ENCODE measurements around the gene FAM171A1. TPM values are rescaled to one million over a fixed set of nuclear protein-coding genes. Genes with fewer than 3 reads are reported as not detected.

FAM171A1 gene
- total and polyA plus RNA-seq, 2 experiments from 2014 or later, result 24.4 to 29.5 TPM

DNA sequence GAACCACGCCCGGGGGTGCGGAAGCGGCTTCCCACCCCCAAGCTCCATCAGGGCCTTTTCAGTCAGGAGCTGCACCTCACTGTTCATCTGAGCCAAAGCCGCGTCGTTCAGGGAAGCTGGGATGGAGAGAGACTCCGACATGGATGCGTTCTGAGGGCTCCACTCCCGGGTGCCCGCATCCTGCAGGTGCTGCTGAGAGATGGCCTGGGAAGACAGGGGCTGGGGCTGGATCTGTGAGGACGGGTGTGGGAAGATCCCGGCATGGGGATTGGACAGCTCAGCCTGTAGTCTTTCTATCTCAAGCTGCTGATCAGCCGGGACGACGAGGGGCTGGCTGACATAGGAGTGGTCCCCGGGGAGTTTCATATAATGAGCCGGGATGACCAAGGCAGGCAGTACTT is 157.6 kb downstream of the FAM171A1 start:
- H3K36me3 ChIP-seq (replicated peaks; ENCODE audit: insufficient read depth, low read depth), result no peaks in the 10 kb centered on the region
- H2AFZ ChIP-seq, result no peak overlapping the region
- no peak overlapping the region for H3K4me2 ChIP-seq
- DNase-seq (ENCODE audit: low spot score), result no peak
- TF ChIP-seq EZH2phosphoT487 (IDR thresholded peaks at IDR 0.05; ENCODE audit: low read depth, severe bottlenecking, unreplicated experiment), result no peak
- TF ChIP-seq EZH2 (IDR thresholded peaks at IDR 0.05; ENCODE audit: borderline replicate concordance), result no peak
- TF ChIP-seq, protein P1, sequence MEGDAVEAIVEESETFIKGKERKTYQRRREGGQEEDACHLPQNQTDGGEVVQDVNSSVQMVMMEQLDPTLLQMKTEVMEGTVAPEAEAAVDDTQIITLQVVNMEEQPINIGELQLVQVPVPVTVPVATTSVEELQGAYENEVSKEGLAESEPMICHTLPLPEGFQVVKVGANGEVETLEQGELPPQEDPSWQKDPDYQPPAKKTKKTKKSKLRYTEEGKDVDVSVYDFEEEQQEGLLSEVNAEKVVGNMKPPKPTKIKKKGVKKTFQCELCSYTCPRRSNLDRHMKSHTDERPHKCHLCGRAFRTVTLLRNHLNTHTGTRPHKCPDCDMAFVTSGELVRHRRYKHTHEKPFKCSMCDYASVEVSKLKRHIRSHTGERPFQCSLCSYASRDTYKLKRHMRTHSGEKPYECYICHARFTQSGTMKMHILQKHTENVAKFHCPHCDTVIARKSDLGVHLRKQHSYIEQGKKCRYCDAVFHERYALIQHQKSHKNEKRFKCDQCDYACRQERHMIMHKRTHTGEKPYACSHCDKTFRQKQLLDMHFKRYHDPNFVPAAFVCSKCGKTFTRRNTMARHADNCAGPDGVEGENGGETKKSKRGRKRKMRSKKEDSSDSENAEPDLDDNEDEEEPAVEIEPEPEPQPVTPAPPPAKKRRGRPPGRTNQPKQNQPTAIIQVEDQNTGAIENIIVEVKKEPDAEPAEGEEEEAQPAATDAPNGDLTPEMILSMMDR (IDR thresholded peaks at IDR 0.05; ENCODE audit: poor library complexity), result no peak
- no peaks in the 10 kb centered on the region for H3K9me2 ChIP-seq (replicated peaks; ENCODE audit: insufficient read depth)
- H3K9me3 ChIP-seq (ENCODE audit: low read depth), result no peaks in the 10 kb centered on the region
- no peak overlapping the region for H3K4me3 ChIP-seq
- no peaks in the 10 kb centered on the region for H3K79me2 ChIP-seq
- H3K27ac ChIP-seq, result no peak overlapping the region
- WGBS (ENCODE audit: low lambda C conversion rate, missing lambda C conversion rate), result 96% methylated on average over 18 of the region's 18 CpGs
- H4K20me1 ChIP-seq (ENCODE audit: insufficient read depth, poor library complexity, severe bottlenecking), result no peaks in the 10 kb centered on the region
- no peaks in the 10 kb centered on the region for H3K4me1 ChIP-seq (ENCODE audit: insufficient read depth)
- H3K27me3 ChIP-seq, result no peaks in the 10 kb centered on the region

DNA sequence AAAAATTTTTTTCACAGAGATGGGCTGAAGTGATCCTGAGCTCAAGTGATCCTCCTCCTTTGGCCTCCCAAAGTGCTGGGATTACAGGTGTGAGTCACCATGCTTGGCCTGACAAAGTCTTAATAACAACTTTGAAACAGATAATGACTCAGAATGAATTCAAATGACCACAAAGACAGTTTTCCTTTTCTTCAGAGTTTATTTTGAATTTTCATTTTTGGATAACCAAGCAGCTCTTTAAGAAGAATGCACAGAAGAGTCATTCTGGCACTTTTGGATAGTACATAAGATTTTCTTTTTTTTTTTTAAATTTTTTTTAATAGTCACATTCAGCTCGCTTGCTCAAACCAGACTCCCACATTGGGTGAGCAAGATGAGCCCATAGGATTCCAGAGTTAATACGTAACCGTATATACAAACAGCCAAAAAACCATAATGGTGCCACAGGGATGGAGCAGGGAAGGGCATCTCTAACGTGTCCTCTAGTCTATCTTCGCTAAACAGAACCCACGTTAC is 159.6 kb downstream of the FAM171A1 start:
- Histone ChIP-seq H3K4me2 (no peak overlapping the region), H3K27ac (no peak overlapping the region), H3K27me3 (no peaks in the 10 kb centered on the region), H3K9me2 (replicated peaks; ENCODE audit: insufficient read depth) (no peaks in the 10 kb centered on the region), H3K36me3 (replicated peaks; ENCODE audit: insufficient read depth, low read depth) (no peaks in the 10 kb centered on the region), H2AFZ (no peak overlapping the region), H4K20me1 (ENCODE audit: insufficient read depth, poor library complexity, severe bottlenecking) (no peaks in the 10 kb centered on the region), H3K4me3 (no peak overlapping the region), H3K9me3 (ENCODE audit: low read depth) (no peaks in the 10 kb centered on the region), H3K4me1 (ENCODE audit: insufficient read depth) (no peaks in the 10 kb centered on the region), H3K79me2 (no peaks in the 10 kb centered on the region)
- DNase-seq (ENCODE audit: low spot score), result no peak
- 91% methylated on average over 6 of the region's 6 CpGs for WGBS (ENCODE audit: low lambda C conversion rate, missing lambda C conversion rate)
- TF ChIP-seq EZH2 (IDR thresholded peaks at IDR 0.05; ENCODE audit: borderline replicate concordance) (no peak), EZH2phosphoT487 (IDR thresholded peaks at IDR 0.05; ENCODE audit: low read depth, severe bottlenecking, unreplicated experiment) (no peak)
- TF ChIP-seq, protein P1 (IDR thresholded peaks at IDR 0.05; ENCODE audit: poor library complexity), result no peak

DNA sequence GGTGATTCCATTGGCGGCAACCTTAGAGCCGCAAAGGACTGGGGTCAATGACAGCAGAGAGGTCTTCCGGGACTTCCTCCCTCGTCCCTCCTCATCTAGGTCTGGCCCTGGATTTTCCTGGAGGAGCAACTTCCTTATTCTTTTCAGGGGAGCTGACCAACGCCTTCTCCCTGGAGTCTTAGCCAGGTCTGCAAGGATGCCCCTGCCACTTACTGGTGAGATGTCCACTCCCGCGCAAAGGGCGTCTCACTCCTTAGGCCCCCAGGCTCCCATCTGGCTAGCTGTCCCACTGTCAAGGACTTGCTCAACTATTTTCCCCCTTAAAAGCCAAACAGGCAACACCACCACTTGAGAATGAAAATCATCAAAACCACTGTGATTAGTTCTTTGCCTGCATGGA is 160.6 kb downstream of the FAM171A1 start:
- Histone ChIP-seq H4K20me1 (ENCODE audit: insufficient read depth, poor library complexity, severe bottlenecking) (no peaks in the 10 kb centered on the region), H3K9me3 (ENCODE audit: low read depth) (no peaks in the 10 kb centered on the region), H3K4me2 (no peak overlapping the region), H3K27ac (no peak overlapping the region), H3K9me2 (replicated peaks; ENCODE audit: insufficient read depth) (no peaks in the 10 kb centered on the region), H2AFZ (no peak overlapping the region), H3K4me1 (ENCODE audit: insufficient read depth) (no peaks in the 10 kb centered on the region), H3K27me3 (no peaks in the 10 kb centered on the region), H3K79me2 (no peaks in the 10 kb centered on the region), H3K36me3 (replicated peaks; ENCODE audit: insufficient read depth, low read depth) (no peaks in the 10 kb centered on the region), H3K4me3 (no peak overlapping the region)
- no peak for DNase-seq (ENCODE audit: low spot score)
- TF ChIP-seq EZH2 (IDR thresholded peaks at IDR 0.05; ENCODE audit: borderline replicate concordance) (no peak), EZH2phosphoT487 (IDR thresholded peaks at IDR 0.05; ENCODE audit: low read depth, severe bottlenecking, unreplicated experiment) (no peak)
- TF ChIP-seq, protein P1 (IDR thresholded peaks at IDR 0.05; ENCODE audit: poor library complexity), result no peak
- 97% methylated on average over 8 of the region's 8 CpGs for WGBS (ENCODE audit: low lambda C conversion rate, missing lambda C conversion rate)
